ENCODE measurements around the gene LARP1.

DNA sequence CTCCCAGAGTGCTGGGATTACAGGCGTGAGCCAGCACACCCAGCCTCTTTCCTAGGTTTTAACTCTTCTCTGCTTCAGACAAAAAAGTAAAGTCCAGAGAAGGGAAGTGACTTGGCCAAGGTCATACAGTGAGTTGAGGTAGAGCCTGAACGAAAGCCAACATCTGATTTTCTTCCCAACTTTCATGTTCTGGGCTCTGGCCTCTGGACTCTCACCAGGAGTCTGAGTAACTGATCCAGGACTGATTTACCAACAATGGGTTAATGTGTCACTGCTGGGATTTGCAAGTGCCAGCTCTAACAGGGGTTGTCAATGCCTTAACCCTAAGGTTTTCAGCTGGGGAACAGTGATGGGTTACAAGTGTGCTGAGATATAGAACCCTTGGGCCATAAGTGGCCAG is 32.2 kb upstream of the LARP1 start:
- TF ChIP-seq, protein P1, sequence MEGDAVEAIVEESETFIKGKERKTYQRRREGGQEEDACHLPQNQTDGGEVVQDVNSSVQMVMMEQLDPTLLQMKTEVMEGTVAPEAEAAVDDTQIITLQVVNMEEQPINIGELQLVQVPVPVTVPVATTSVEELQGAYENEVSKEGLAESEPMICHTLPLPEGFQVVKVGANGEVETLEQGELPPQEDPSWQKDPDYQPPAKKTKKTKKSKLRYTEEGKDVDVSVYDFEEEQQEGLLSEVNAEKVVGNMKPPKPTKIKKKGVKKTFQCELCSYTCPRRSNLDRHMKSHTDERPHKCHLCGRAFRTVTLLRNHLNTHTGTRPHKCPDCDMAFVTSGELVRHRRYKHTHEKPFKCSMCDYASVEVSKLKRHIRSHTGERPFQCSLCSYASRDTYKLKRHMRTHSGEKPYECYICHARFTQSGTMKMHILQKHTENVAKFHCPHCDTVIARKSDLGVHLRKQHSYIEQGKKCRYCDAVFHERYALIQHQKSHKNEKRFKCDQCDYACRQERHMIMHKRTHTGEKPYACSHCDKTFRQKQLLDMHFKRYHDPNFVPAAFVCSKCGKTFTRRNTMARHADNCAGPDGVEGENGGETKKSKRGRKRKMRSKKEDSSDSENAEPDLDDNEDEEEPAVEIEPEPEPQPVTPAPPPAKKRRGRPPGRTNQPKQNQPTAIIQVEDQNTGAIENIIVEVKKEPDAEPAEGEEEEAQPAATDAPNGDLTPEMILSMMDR (conservative IDR thresholded peaks at IDR 0.05; ENCODE audit: low read length) = no peak
- TF ChIP-seq EZH2phosphoT487 (IDR thresholded peaks at IDR 0.05; ENCODE audit: borderline replicate concordance) = no peak
